SK-N-SH treated with all-trans-retinoic acid at 6 μM for 48 hours (cell line): ENCODE results near the gene FREY1.

Experiments used
- ATAC-seq: fragments of 200-7000 bp; cut with Tn5 transposase; 3 replicates; pipeline ENCODE4 v1.9.1; 2020; ENCODE audit warnings: mild to moderate bottlenecking, moderate library complexity
- ARNTL ChIP-seq: fragments of 450-650 bp; formaldehyde crosslinking; IDR thresholded peaks from 2 replicates; pipeline ENCODE4 v1.5.0; 2020; ENCODE audit warnings: low read depth, mild to moderate bottlenecking, moderate library complexity, borderline replicate concordance
- CREB5 ChIP-seq: fragments of 250-450 bp; sonication (Bioruptor Pico); IDR thresholded peaks from 2 replicates; pipeline ENCODE4 v1.5.1; 2020; ENCODE audit warnings: low read depth, mild to moderate bottlenecking, moderate library complexity
- CSDC2 ChIP-seq: fragments of 250-450 bp; sonication (Bioruptor Pico); IDR thresholded peaks from 2 replicates; pipeline ENCODE4 v1.5.0; 2020; ENCODE audit warnings: mild to moderate bottlenecking, moderate library complexity
- ESRRG ChIP-seq: fragments of 250-450 bp; sonication (Bioruptor Pico); IDR thresholded peaks from 2 replicates; pipeline ENCODE4 v1.6.1; 2021; ENCODE audit warnings: mild to moderate bottlenecking
- GLIS3 ChIP-seq: fragments of 250-450 bp; sonication (Bioruptor Pico); IDR thresholded peaks from 2 replicates; pipeline ENCODE4 v1.5.0; 2020; ENCODE audit warnings: mild to moderate bottlenecking, moderate library complexity
- ISL1 ChIP-seq: fragments of 250-450 bp; sonication (Bioruptor Pico); IDR thresholded peaks from 2 replicates; pipeline ENCODE4 v2.1.2; 2022; ENCODE audit warnings: mild to moderate bottlenecking, moderate library complexity
- OSR1 ChIP-seq: fragments of 250-450 bp; sonication (Bioruptor Pico); IDR thresholded peaks from 2 replicates; pipeline ENCODE4 v1.8.0; 2022; ENCODE audit warnings: moderate library complexity, mild to moderate bottlenecking, inconsistent platforms
- PATZ1 ChIP-seq: fragments of 250-450 bp; sonication (Bioruptor Pico); IDR thresholded peaks from 2 replicates; pipeline ENCODE4 v1.8.0; 2020; ENCODE audit warnings: mild to moderate bottlenecking, moderate library complexity, borderline replicate concordance
- POU6F1 ChIP-seq: fragments of 250-450 bp; sonication (Bioruptor Pico); IDR thresholded peaks from 2 replicates; pipeline ENCODE4 v1.8.0; 2021; ENCODE audit warnings: low read depth, mild to moderate bottlenecking, moderate library complexity, borderline replicate concordance
- PPARA ChIP-seq: fragments of 250-450 bp; sonication (Bioruptor Pico); IDR thresholded peaks from 2 replicates; pipeline ENCODE4 v1.5.0; 2020; ENCODE audit warnings: mild to moderate bottlenecking, borderline replicate concordance
- RARB ChIP-seq: fragments of 250-450 bp; sonication (Bioruptor Pico); IDR thresholded peaks from 2 replicates; pipeline ENCODE4 v1.8.0; 2021; ENCODE audit warnings: mild to moderate bottlenecking, moderate library complexity
- SNAI2 ChIP-seq: fragments of 250-450 bp; sonication (Bioruptor Pico); IDR thresholded peaks from 2 replicates; pipeline ENCODE4 v1.5.0; 2020; ENCODE audit warnings: mild to moderate bottlenecking, moderate library complexity
- TCF4 ChIP-seq: fragments of 250-450 bp; sonication (Bioruptor Pico); IDR thresholded peaks from 2 replicates; pipeline ENCODE4 v1.8.0; 2021; ENCODE audit warnings: mild to moderate bottlenecking, moderate library complexity, borderline replicate concordance
- TOX ChIP-seq: fragments of 250-450 bp; sonication (Bioruptor Pico); IDR thresholded peaks from 2 replicates; pipeline ENCODE4 v1.8.0; 2021; ENCODE audit warnings: mild to moderate bottlenecking, moderate library complexity, borderline replicate concordance
- TSHZ2 ChIP-seq: fragments of 250-450 bp; sonication (Bioruptor Pico); IDR thresholded peaks from 2 replicates; pipeline ENCODE4 v1.5.0; 2020; ENCODE audit warnings: mild to moderate bottlenecking, moderate library complexity
- ZC3H10 ChIP-seq: fragments of 250-450 bp; sonication (Bioruptor Pico); IDR thresholded peaks from 2 replicates; pipeline ENCODE4 v1.5.1; 2021; ENCODE audit warnings: mild to moderate bottlenecking, moderate library complexity
- ZFP3 ChIP-seq: fragments of 250-450 bp; sonication (Bioruptor Pico); IDR thresholded peaks from 2 replicates; pipeline ENCODE4 v1.5.0; 2020; ENCODE audit warnings: mild to moderate bottlenecking, moderate library complexity
- ZFP30 ChIP-seq: fragments of 450-650 bp; formaldehyde crosslinking; IDR thresholded peaks from 2 replicates; pipeline ENCODE4 v1.5.0; 2022; ENCODE audit warnings: mild to moderate bottlenecking, moderate library complexity
- ZNF565 ChIP-seq: fragments of 450-650 bp; formaldehyde crosslinking; conservative IDR thresholded peaks from 2 replicates; pipeline ENCODE4 v1.5.0; 2020; ENCODE audit warnings: low read depth, mild to moderate bottlenecking, moderate library complexity
- ZNF70 ChIP-seq: fragments of 450-650 bp; formaldehyde crosslinking; IDR thresholded peaks from 2 replicates; pipeline ENCODE4 v1.5.0; 2020; ENCODE audit warnings: mild to moderate bottlenecking, moderate library complexity
- ZNF8 ChIP-seq: fragments of 450-650 bp; formaldehyde crosslinking; IDR thresholded peaks from 2 replicates; pipeline ENCODE4 v1.5.0; 2020; ENCODE audit warnings: mild to moderate bottlenecking, moderate library complexity

FREY1 gene

GRCh38 chr11:45936511-45937054 lies 29.5 kb upstream of the FREY1 start:
- TF ChIP-seq ZNF8 (CRISPR knock-in tag) (no peak), POU6F1 (CRISPR knock-in tag) (no peak)
- no peak for ATAC-seq

- TF ChIP-seq ZNF565 (CRISPR knock-in tag) (no peak), SNAI2 (CRISPR knock-in tag) (no peak), OSR1 (CRISPR knock-in tag) (no peak), TCF4 (CRISPR knock-in tag) (no peak), ISL1 (CRISPR knock-in tag) (no peak), CSDC2 (CRISPR knock-in tag) (no peak), ZFP30 (CRISPR knock-in tag) (no peak), ZNF70 (CRISPR knock-in tag) (no peak), RARB (no peak), ZFP3 (CRISPR knock-in tag) (no peak), PATZ1 (CRISPR knock-in tag) (no peak), ARNTL (CRISPR knock-in tag) (no peak), TOX (no peak), ZC3H10 (CRISPR knock-in tag) (no peak)
- ATAC-seq, result no peak
Observed at GRCh38 chr11:45935349-45936064, 28.4 kb upstream of the FREY1 start.

GRCh38 chr11:45934580-45935318 lies 27.7 kb upstream of the FREY1 start:
- ATAC-seq, result no peak
- TF ChIP-seq GLIS3 (CRISPR knock-in tag) (no peak), PPARA (CRISPR knock-in tag) (no peak), POU6F1 (CRISPR knock-in tag) (no peak), TCF4 (CRISPR knock-in tag) (no peak), CREB5 (CRISPR knock-in tag) (no peak), ZFP30 (CRISPR knock-in tag) (no peak), OSR1 (CRISPR knock-in tag) (no peak), ESRRG (no peak), SNAI2 (CRISPR knock-in tag) (no peak), TSHZ2 (no peak), ARNTL (CRISPR knock-in tag) (no peak), ZNF8 (CRISPR knock-in tag) (no peak), TOX (no peak)
